Activated CD8-positive, alpha-beta T cell treated with anti-CD3 and anti-CD28 coated beads for 36 hours (primary cell): Measurements from ENCODE around the gene ADCY10. TPM values are rescaled to one million over a fixed set of nuclear protein-coding genes. Genes with fewer than 3 reads are reported as not detected.
"Not testable (repeated sequence)": the region's sequence is repeated elsewhere in the genome, so short reads cannot be mapped to it uniquely, and the experiment has no call there.

Source experiments
- ATAC-seq: fragments of 200-7000 bp; cut with Tn5 transposase; one replicate; pipeline ENCODE4 v1.10.0; 2021; ENCODE audit warnings: mild to moderate bottlenecking, moderate library complexity
- CTCF ChIA-PET: fragments of 350-600 bp; sonication (Branson Sonifier 250); formaldehyde crosslinking; loops from one replicate; lab custom pipeline; 2021; ENCODE audit warnings: antibody characterized with exemption; lab: Charles Lee
- POLR2A ChIA-PET: fragments of 350-600 bp; sonication (Branson Sonifier 250); formaldehyde crosslinking; loops from one replicate; lab custom pipeline; 2021; ENCODE audit warnings: antibody characterized with exemption; lab: Charles Lee
- DNase-seq: peaks from one replicate; pipeline ENCODE4 v3.0.0-alpha.2; 2020
- H3K27ac Mint-ChIP-seq: one replicate; pipeline ENCODE4 v1.8.0; 2021; ENCODE audit warnings: mild to moderate bottlenecking, mixed read lengths
- H3K27me3 Mint-ChIP-seq: one replicate; pipeline ENCODE4 v1.8.0; 2021; ENCODE audit warnings: mixed read lengths
- H3K36me3 Mint-ChIP-seq: one replicate; pipeline ENCODE4 v1.8.0; 2021; ENCODE audit warnings: low read depth, mixed read lengths
- H3K4me1 Mint-ChIP-seq: one replicate; pipeline ENCODE4 v1.8.0; 2021; ENCODE audit warnings: low read depth, mixed read lengths
- H3K4me3 Mint-ChIP-seq: one replicate; pipeline ENCODE4 v1.8.0; 2021; ENCODE audit warnings: mild to moderate bottlenecking, moderate library complexity, mixed read lengths
- H3K9me3 Mint-ChIP-seq: one replicate; pipeline ENCODE4 v1.8.0; 2021; ENCODE audit warnings: mixed read lengths
- intact Hi-C: fragments of 100-400 bp; cut with micrococcal nuclease; formaldehyde crosslinking; loops from one replicate; pipeline ENCODE4 v1.10.0; 2022
- total RNA-seq, 2 experiments: library from RNA; stranded (reverse); gene quantifications; one replicate each; pipeline ENCODE4 v1.2.3, GENCODE V29; 2021
- TF ChIP-seq, protein P1 (sequence below): fragments of 200-600 bp; IDR thresholded peaks from one replicate; pipeline ENCODE4 v1.8.0; 2022; ENCODE audit warnings: antibody characterized with exemption, mild to moderate bottlenecking

The ADCY10 gene
- total RNA-seq, 2 experiments from 2014 or later: 0.05 TPM; not detected in 1

GRCh38 chr1:167898578-167899222, 15.2 kb downstream of the ADCY10 start:
- Mint-ChIP-seq H3K9me3 (no peaks in the 10 kb centered on the region), H3K4me1 (no peaks in the 10 kb centered on the region), H3K27ac (no peak overlapping the region), H3K4me3 (no peak overlapping the region), H3K27me3 (no peaks in the 10 kb centered on the region), H3K36me3 (no peaks in the 10 kb centered on the region)
- POLR2A ChIA-PET: no interaction called here
- CTCF ChIA-PET: interaction anchor here (0.9 kb wide), 1 partner anchor 185 kb away, joined by 3 read pairs; no protein-coding TSS in a partner anchor
- DNase-seq: no peak
- ATAC-seq: no peak
- TF ChIP-seq, protein P1, sequence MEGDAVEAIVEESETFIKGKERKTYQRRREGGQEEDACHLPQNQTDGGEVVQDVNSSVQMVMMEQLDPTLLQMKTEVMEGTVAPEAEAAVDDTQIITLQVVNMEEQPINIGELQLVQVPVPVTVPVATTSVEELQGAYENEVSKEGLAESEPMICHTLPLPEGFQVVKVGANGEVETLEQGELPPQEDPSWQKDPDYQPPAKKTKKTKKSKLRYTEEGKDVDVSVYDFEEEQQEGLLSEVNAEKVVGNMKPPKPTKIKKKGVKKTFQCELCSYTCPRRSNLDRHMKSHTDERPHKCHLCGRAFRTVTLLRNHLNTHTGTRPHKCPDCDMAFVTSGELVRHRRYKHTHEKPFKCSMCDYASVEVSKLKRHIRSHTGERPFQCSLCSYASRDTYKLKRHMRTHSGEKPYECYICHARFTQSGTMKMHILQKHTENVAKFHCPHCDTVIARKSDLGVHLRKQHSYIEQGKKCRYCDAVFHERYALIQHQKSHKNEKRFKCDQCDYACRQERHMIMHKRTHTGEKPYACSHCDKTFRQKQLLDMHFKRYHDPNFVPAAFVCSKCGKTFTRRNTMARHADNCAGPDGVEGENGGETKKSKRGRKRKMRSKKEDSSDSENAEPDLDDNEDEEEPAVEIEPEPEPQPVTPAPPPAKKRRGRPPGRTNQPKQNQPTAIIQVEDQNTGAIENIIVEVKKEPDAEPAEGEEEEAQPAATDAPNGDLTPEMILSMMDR: no peak
- intact Hi-C loops: no loop called here

DNA sequence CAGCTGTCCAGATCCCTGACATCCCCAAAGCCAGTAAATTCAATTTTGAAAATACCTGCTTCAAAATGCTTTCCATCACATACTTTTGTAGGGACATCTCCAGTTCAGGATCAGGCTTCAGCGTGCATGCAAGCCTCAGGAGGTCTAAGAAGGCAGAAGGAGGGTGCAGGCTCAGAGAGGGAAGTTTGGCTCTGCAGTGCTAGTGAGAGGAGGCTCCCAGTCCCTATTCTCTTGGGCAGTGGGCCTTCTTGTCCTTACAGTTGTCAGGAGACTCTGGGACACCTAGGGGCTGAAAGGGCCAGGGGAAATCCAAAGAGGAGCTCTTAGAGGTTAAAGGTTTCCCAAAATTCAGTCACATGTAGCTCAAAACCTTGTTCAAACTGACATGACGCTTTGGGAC, 20.1 kb downstream of the ADCY10 start:
- Mint-ChIP-seq H3K27ac (no peak overlapping the region), H3K9me3 (no peaks in the 10 kb centered on the region), H3K4me3 (no peak overlapping the region), H3K4me1 (no peaks in the 10 kb centered on the region), H3K27me3 (no peaks in the 10 kb centered on the region), H3K36me3 (no peaks in the 10 kb centered on the region)
- no peak for DNase-seq
- no peak for ATAC-seq
- intact Hi-C loops: no loop called here
- TF ChIP-seq, protein P1: no peak
- ChIA-PET CTCF (no interaction called here), POLR2A (no interaction called here)

GRCh38 chr1:167890400-167890799, 23.5 kb downstream of the ADCY10 start:
- TF ChIP-seq, protein P1: no peak
- intact Hi-C loops: no loop called here
- DNase-seq (no peak), ATAC-seq (no peak)
- no peaks in the 10 kb centered on the region for H3K4me1 Mint-ChIP-seq
- H3K27me3 Mint-ChIP-seq: no peaks in the 10 kb centered on the region
- ChIA-PET CTCF (no interaction called here), POLR2A (no interaction called here)
- H3K9me3 Mint-ChIP-seq: peaks cover 5% of the 10 kb centered on the region
- no peak overlapping the region for H3K27ac Mint-ChIP-seq
- no peak overlapping the region for H3K4me3 Mint-ChIP-seq
- H3K36me3 Mint-ChIP-seq: no peaks in the 10 kb centered on the region

GRCh38 chr1:167887187-167887586, 26.7 kb downstream of the ADCY10 start:
- H3K4me1 Mint-ChIP-seq, DNase-seq, POLR2A ChIA-PET, ATAC-seq, CTCF ChIA-PET, H3K36me3 Mint-ChIP-seq, H3K4me3 Mint-ChIP-seq, H3K27me3 Mint-ChIP-seq, H3K9me3 Mint-ChIP-seq, intact Hi-C loops, H3K27ac Mint-ChIP-seq: not testable (repeated sequence)

DNA sequence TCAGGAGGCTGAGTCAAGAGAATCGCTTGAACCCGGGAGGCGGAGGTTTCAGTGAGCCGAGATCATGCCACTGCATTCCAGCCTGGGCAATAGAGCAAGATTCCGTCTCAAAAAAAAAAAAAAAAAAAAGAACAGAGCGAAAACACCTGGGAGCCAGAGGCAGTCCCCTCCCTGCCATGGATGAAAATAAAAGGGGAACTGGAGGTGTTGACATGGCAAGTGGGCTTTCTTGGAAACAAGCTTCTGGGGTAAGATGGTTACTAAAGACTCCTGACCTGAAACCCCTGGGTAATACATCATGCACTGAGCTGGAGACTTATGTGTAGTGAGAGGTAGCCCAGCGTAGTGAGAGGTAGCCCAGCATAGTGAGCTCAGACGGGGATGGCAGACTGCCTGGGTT, 31.6 kb downstream of the ADCY10 start:
- Mint-ChIP-seq H3K36me3 (no peaks in the 10 kb centered on the region), H3K27ac (no peak overlapping the region), H3K4me3 (no peak overlapping the region), H3K4me1 (no peaks in the 10 kb centered on the region), H3K27me3 (no peaks in the 10 kb centered on the region), H3K9me3 (peaks cover 4% of the 10 kb centered on the region)
- no peak for DNase-seq
- CTCF ChIA-PET: no interaction called here
- POLR2A ChIA-PET: no interaction called here
- TF ChIP-seq, protein P1: no peak
- ATAC-seq: no peak
- intact Hi-C loops: no loop called here
